Progenitor cell of endocrine pancreas (in vitro differentiated cells): Measurements from ENCODE around the gene DPCD. TPM values are rescaled to one million over a fixed set of nuclear protein-coding genes. Genes with fewer than 3 reads are reported as not detected.

Experiments
- DNase-seq: peaks from one replicate; pipeline ENCODE4 v3.0.0; 2021; ENCODE audit warnings: low spot score; ENCODE audit not compliant: unreplicated experiment
- H3K27ac Mint-ChIP-seq: 2 replicates; pipeline ENCODE4 v1.8.0; 2021; ENCODE audit warnings: mild to moderate bottlenecking, moderate library complexity, mixed read lengths
- H3K27me3 Mint-ChIP-seq: 2 replicates; pipeline ENCODE4 v1.8.0; 2021; ENCODE audit warnings: mixed read lengths
- H3K36me3 Mint-ChIP-seq: 2 replicates; pipeline ENCODE4 v1.8.0; 2022; ENCODE audit warnings: mixed read lengths; ENCODE audit not compliant: insufficient read depth
- H3K4me1 Mint-ChIP-seq: 2 replicates; pipeline ENCODE4 v1.8.0; 2021; ENCODE audit warnings: low read depth, mixed read lengths
- H3K4me3 Mint-ChIP-seq: 2 replicates; pipeline ENCODE4 v1.8.0; 2021; ENCODE audit warnings: low read depth, mild to moderate bottlenecking, moderate library complexity, mixed read lengths
- H3K9me3 Mint-ChIP-seq: 2 replicates; pipeline ENCODE4 v1.8.0; 2021; ENCODE audit warnings: low read depth, mixed read lengths
- CTCF ChIP-seq: fragments of 200-600 bp; sonication (generic); IDR thresholded peaks from one replicate; pipeline ENCODE4 v1.5.0; 2021; ENCODE audit warnings: antibody characterized with exemption, mild to moderate bottlenecking; ENCODE audit not compliant: unreplicated experiment
- total RNA-seq: library from RNA; stranded (reverse); gene quantifications from 2 replicates; pipeline ENCODE4 v1.2.1, GENCODE V29; 2021

Gene DPCD
- total RNA-seq, 1 donor from 2014 or later: 27.4 TPM

GRCh38 chr10:101561068-101561915 is 26.8 kb upstream of the DPCD start:
- H3K27me3 Mint-ChIP-seq: peaks cover 30% of the 10 kb centered on the region
- no peak overlapping the region for H3K4me3 Mint-ChIP-seq

DNA sequence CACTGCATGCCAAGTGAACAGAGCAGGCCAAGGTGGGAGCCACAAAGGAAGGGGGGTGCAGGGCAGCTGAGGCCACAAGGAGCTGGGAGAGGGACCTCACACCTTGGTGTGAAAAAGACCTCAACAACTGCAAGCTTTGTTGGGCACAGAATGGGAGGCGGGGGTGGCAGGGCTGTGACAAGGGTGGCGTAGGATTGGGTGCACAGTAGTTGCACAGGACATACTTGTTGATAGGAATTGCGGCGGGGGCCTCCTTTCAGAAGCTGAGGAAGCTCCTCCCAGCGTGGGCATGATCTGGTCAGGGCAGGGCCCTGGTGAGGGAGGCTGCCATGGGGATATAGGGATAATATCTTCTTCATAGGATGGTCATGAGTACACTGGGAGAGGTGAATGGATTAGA is 25.9 kb upstream of the DPCD start:
- no peak for TF ChIP-seq CTCF
- Mint-ChIP-seq H3K27ac (no peak overlapping the region), H3K36me3 (no peaks in the 10 kb centered on the region), H3K4me1 (peaks cover 5% of the 10 kb centered on the region), H3K4me3 (no peak overlapping the region), H3K9me3 (no peaks in the 10 kb centered on the region), H3K27me3 (peaks cover 36% of the 10 kb centered on the region)
- no peak for DNase-seq

More at GRCh38 chr10:101561068-101561915, 26.8 kb upstream of the DPCD start:
- Mint-ChIP-seq H3K4me1 (peaks cover 2% of the 10 kb centered on the region), H3K27ac (peak overlapping the region; percentile 49), H3K36me3 (no peaks in the 10 kb centered on the region), H3K9me3 (no peaks in the 10 kb centered on the region)
- TF ChIP-seq CTCF: no peak
- DNase-seq: no peak

GRCh38 chr10:101563007-101563406 is 25.1 kb upstream of the DPCD start:
- no peak for TF ChIP-seq CTCF
- no peaks in the 10 kb centered on the region for H3K36me3 Mint-ChIP-seq
- H3K4me3 Mint-ChIP-seq: no peak overlapping the region
- H3K9me3 Mint-ChIP-seq: no peaks in the 10 kb centered on the region
- DNase-seq: no peak
- H3K27ac Mint-ChIP-seq: no peak overlapping the region
- peaks cover 44% of the 10 kb centered on the region for H3K27me3 Mint-ChIP-seq
- H3K4me1 Mint-ChIP-seq: peaks cover 7% of the 10 kb centered on the region

GRCh38 chr10:101563497-101564040 is 24.6 kb upstream of the DPCD start:
- H3K4me1 Mint-ChIP-seq: peaks cover 7% of the 10 kb centered on the region
- H3K9me3 Mint-ChIP-seq: no peaks in the 10 kb centered on the region
- TF ChIP-seq CTCF: no peak
- H3K27me3 Mint-ChIP-seq: peaks cover 50% of the 10 kb centered on the region
- H3K4me3 Mint-ChIP-seq: no peak overlapping the region
- no peak for DNase-seq
- H3K36me3 Mint-ChIP-seq: no peaks in the 10 kb centered on the region
- no peak overlapping the region for H3K27ac Mint-ChIP-seq

DNA sequence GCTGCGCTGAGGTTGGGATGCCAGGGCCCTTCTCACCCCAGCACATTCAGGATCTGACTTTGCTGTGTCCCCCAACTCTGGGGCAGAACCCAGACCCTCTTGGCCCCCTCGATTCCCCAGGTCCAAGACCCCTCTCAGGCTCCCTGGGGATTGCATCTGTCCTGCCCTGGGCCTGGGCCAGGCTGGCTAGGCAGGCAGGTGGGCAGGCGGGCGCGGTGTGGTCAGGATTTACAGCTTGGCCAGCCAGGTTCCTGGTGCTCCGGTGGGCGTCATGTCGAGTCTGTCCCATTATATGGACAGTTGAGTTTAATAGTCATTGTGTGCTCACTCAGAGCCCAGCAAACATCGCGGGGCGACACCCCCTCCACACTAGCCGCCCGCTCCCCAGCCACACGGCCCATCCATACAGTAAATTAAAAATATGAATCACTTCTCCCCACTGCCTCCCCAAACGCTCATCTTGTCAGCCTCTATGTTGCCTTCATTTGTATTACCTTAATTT is 23.6 kb upstream of the DPCD start:
- no peak for DNase-seq
- no peak overlapping the region for H3K4me3 Mint-ChIP-seq
- TF ChIP-seq CTCF: no peak
- H3K36me3 Mint-ChIP-seq: no peaks in the 10 kb centered on the region
- H3K4me1 Mint-ChIP-seq: peaks cover 9% of the 10 kb centered on the region
- no peak overlapping the region for H3K27ac Mint-ChIP-seq
- H3K27me3 Mint-ChIP-seq: peaks cover 57% of the 10 kb centered on the region
- H3K9me3 Mint-ChIP-seq: no peaks in the 10 kb centered on the region
